GM19193 (cell line): ENCODE data around the gene CNTN1.

Source experiments
- POLR2A ChIP-seq: IDR thresholded peaks from 4 replicates; pipeline ENCODE4 v1.6.1; 2011; ENCODE audit not compliant: insufficient read depth, insufficient read length; ENCODE audit errors: extremely low read depth

CNTN1 gene

DNA sequence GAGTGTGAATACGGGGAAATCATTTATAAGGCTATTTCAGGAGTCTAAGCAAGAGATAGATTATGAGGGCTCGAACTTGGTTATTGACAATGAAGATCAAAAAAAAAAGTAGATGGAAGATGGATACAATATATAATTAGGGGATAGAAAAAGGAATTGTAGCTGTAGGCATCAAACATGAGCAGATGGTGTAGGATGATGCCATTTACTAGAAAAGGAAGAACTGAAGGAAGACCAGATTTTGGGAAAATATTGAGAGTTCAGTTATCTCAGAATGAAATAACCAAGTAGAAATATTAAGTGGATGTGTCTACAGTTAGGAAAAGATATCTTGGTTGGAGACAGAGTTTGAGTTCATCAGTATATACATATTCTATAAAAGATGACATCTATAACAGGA lies 109.6 kb downstream of the CNTN1 start:
- no peak for TF ChIP-seq POLR2A

DNA sequence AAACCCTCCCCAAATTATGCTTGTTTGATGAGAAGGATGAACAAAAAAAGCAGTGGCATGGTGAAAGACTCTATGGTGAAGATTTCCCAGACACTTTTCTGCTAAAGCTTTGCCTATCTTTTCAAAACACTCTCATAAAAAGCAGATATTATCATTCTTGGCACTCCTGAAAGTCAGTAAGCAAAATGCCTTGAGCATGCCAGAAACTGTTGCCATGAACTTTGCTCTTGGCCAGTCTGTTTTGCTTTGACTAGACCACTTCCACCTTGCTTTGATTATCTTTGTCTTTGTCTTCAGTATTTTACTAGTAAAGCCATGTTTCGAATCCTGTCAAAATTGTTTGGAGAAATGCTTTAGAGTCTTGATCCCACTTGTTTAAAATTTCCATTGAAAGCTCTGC lies 110.4 kb downstream of the CNTN1 start:
- TF ChIP-seq POLR2A, result no peak

DNA sequence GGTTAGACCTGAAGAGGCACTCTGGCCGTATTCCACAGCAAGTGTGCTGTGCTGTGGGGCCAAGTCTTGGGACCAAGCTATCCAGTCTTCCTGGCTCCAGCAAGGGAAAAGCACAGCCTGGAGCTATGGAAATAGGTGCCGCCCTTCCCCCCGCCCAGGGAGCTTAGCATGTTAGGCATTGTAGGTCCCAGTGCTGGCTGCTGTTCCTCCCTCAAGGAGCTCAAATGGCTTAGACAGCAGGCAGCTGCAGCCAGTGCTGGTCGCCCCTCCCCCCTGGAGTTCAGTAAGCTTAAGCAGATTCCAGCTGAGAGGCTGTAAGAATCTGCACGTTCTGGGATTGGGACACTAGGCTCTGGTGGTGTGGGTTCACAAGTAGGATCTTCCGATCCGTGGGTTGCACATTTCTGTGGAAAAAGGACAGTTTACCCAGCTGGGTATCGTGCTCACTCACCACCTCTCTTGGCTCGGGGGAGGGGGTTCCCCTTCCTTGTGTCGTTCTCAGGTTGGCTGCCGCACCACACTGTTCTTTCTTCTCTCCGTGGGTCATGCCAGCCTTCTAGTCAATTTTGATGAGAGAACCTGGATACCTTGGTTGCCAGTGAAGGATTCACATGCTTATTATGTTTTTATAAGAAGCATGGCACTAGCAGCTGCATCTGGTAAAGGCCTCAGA lies 127.3 kb downstream of the CNTN1 start:
- TF ChIP-seq POLR2A, result no peak

DNA sequence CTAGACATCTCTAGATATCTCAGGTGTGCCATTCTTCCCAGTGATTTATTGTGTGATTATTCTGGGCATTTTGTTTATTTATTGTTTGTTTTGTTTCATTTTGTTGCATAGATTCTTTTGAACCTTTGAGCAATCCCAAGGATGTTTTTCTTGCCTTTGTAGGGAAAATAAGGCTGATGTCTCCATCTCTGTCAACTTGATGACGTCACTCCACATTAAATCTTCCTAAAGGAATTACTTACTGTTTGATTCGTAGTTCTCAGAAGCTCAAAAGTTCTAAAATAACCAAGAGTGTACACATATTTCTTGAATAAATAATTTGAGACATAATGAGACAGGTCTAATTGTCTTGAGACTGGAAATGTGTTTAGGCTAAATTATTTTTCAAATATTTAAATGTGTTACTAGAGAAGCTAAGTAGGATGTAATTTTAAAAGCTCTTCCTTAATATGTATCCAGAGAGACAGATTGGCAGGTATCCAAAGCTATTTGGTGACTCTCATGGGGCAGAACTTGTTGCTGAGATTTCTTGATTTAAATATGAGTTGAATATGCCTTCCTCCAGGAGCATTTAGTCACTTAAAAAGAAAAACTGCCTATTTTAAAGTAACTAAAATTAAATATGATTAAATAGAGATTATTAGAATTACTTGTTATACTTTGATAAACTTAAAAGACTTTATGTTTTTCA lies 128.7 kb downstream of the CNTN1 start:
- TF ChIP-seq POLR2A, result no peak

DNA sequence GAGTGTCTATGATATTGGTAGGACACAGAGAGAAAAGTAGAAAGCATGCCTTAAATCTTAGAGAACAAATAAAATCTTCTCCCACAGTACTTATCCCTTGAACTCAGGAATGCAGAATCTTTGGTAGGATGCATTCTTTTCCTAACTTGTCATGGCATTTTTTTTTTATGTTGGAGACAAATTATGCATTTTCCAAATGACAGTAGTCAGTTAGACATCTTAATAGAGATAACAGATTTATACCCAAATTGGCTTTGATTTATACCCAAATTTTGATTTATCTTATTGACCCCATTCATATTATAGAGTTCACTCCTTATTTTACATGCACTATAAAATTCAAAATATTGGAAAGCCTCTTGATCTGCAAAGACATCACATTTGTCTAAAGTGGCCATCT lies 132.9 kb downstream of the CNTN1 start:
- no peak for TF ChIP-seq POLR2A

DNA sequence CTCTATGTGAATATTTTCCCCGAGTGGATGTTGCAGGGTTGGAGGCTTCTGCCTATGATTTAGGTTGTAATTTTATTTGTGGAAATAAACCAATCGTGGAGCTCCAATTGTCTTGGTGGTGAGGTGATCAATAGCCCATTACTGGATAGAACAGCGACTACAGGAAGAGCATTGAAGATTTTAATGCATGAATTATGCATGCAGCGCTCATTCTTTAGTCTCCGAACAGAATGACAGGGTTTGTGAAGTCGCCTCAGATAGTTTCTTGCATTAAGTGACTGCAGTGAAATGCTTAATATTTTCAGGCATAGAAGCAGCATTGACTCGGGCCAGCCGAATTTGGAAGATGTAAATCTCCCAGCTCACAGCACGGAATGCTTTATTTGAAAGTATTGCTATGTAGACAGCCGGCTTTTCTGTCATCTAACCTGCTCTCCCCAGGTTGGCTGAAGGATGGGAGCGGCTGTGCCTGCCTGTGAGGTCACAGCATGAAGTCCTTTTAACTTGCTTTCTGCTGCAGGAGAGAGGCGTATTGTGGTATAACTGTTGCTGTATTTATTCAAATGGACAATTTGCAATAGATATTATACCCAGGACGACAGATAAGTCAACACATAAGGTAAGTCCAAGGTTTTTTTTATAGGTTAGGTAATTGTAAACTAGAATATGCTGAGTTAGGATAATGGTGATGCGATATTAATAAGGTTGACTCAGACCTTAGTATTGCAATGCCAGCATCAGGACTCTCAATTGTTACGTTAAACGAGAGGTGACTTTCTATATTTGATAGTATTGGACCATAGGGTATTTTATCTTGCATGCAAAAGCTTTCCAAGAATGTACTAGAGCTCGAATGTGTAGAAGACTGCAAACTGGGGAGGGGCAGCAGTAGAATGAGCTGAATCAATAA lies 135.7 kb downstream of the CNTN1 start:
- no peak for TF ChIP-seq POLR2A

DNA sequence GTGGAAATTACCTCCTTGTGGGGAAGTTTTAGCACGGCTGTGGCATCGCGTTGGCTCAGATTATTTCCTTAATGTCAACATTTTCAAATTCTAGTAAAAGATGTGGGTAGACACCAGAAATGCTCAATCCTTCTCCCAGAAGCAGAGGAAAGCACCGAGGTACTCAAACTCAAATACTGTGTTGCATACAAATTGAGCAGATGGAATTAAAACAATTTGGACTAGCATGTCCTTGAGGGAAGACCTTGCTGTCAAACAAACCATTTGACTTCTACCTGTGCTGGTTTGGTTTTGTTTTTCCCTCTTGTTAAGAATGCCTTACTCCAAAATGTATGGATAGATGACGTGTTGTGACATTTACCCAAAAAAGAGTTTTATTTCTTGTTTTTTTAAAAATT lies 136.4 kb downstream of the CNTN1 start:
- TF ChIP-seq POLR2A, result no peak

DNA sequence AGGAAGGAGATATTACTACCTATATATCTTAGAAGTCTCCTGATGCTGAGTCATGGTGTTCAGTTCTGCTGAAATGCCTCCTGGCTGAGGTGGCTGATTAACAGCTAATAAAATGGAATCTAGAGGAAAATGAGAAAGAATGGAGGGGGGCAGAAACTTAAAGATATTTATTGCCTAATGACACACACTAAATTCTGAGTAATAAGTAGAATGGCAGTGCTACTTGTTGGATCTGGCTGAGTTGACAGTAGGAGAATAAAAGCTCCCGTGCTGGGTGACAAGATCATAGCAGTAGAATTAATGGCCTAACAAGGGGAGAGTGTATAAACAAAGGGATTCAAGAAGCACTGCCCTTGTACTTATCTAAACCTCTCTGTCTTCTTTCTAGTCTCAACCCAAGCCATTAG lies 137.5 kb downstream of the CNTN1 start:
- TF ChIP-seq POLR2A, result no peak

DNA sequence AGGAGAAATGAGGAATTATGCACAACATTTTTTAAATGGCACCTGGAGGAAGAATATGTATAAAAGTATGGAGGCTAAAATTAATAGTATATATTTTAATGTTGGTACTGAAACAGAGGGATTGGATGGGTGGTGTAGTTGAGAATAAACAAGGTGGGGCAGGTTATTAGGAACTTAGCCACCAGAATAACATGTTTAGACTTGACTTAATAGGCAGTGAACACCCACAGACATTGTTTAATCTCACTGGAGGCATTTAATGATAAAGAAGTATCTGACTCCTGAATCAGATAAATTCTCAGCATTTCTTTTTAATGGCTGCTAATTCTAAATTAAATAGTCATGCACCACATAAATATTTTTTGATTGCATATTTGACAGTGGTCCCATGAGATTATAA lies 139.7 kb downstream of the CNTN1 start:
- TF ChIP-seq POLR2A, result no peak

DNA sequence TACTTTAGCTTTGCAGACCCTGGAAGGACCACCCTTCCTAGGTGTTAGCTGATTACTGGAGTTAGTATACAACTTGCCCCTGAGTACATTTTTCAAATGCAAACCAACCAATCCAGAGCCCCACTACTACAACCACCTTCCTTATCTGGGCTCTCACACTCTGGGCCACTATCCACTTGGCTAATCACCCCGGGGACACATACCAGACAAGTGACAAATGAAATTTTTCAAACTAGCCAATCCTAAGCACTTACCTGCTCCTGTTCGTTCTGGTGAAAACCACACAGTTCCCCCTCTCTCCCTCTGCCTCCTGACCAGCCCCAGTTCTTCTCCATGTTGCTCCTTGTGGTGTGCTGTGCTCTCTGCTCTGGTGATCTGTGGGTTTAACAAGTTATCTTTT lies 140.4 kb downstream of the CNTN1 start:
- TF ChIP-seq POLR2A, result no peak

DNA sequence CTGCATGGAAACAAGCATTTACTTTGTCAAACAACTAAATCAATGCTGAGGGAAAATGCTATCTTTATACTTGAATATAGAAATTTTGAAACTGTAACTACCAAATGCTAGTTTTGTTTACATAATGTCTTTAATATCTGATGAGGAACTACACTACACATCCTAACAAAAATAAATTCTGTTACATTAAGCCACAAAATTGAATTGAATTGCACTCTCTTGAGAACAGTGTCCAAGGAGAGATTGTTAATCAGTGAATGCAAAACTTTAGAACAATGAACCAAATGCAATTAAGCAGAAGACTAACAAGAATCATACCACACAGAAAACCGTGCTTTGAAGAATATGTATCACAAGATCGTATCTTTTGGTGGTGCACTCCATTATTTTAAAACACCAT lies 141.6 kb downstream of the CNTN1 start:
- no peak for TF ChIP-seq POLR2A

DNA sequence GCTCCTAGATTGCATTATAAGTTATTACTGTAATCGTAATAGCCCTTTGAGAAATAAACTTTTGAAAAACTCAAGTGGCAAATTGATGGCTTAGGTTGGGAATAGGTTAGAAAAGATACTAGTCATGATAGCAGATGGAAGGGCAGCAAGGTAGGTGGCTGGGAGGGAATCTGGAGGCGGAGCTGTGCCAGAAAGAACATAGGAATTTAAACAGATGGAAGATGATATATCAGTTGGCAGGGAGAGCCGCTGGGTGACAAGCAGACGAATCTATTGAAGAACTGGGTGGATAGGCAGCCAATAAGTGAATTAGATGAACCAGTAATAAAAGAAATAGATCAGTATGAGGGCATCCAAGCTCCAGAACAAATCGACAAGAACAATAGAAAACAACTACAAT lies 142.1 kb downstream of the CNTN1 start:
- no peak for TF ChIP-seq POLR2A

DNA sequence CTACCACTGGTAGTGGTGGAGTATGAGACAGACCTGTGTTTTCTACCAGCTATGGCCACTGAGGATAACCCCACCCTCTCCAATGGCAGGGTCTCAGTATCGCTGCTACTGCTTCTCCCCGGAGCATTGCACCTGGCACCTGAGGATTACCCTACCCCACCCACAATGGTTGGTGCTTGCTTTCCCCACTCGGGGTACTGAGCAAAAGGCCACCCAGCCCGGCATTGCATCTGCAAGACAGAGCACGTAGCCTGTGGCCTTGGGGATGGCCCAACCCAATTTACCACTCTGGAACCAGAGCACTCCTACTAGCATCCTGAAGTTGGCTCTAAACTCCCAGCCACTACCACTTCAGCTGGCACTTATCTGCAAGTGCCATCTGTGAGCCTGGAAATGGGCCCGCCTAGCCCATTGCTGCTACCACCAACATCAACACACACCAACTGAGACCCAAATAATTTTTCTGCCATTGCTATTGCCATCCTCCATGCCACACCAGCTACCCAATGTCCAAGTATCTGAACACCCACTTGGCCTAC lies 145.7 kb downstream of the CNTN1 start:
- no peak for TF ChIP-seq POLR2A

DNA sequence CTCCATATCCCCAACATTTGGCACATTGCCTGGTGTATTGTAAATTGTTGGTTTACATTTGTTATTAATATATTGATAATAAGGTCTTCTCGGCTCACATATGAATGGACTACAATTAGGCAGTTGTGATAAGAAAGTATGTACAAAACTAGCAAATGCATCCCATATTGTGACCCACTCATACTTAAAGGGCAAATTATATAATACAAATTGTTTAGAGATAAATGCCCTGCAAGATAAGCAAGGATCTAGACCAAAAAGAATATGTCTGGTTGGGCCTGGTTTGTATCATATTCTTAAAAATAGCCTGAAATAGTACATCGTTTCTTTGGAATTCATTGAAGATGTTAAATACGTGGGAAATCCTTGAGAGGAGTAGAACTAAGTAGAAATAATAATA lies 151.3 kb downstream of the CNTN1 start:
- TF ChIP-seq POLR2A, result no peak

DNA sequence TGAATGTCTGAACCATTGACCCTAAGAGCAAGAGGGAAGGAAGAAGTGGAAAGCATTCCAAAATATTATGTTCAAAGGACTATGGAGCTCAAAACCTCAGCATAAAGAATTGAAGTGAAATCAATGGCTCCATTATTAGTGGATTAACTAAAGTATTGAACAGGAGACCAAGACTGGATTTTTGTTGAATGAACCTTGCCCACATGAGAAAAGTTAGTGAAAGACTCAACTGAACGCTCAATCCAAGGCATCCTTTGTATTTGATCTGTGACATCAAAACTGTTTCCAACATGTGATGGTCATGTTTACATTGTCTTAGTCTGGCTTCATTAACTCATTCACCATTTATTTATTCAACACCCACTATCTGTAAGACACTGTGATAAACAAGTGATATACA lies 161.0 kb downstream of the CNTN1 start:
- no peak for TF ChIP-seq POLR2A

DNA sequence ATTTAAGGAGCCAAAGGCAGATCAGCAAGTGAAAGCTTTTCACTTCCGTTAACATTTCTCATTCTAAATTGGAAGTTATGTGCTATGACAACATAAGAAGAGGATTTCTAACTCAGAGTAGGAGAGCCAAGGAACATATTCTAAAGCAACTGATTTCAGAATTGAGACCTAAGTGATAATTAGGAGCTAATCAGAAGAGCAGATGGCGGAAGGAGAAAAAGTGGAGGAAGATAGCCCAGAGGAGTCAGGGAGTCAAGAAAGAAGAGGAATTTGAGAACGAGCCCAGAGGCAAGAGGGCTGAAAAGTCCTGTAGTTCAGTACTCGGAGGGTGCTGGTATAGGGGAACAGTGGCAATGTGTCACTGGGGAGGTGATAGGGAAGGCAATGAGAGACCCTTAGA lies 162.4 kb downstream of the CNTN1 start:
- no peak for TF ChIP-seq POLR2A

DNA sequence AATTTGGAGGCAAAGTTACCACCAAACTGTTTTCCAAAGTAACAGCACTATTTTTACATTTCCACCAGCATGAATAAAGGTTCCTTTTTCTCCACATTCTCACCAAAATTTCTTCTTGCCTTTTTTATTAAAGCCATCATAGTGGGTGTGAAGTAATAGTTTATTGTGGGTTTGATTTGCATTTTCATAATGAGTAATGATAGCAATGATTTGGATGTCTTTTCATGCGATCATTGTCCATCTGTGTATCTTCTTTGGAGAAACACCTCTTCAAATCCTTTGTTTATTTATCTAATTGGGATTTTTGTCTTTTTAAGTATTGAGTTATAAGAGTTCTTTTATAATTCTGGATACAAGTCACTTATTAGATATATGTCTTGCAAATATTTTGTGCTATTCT lies 172.7 kb downstream of the CNTN1 start:
- no peak for TF ChIP-seq POLR2A
